DND-41 (cell line): ENCODE measurements around the gene MSMP.

Experiments
- CTCF ChIP-seq: IDR thresholded peaks from 2 replicates; pipeline ENCODE4 v1.5.1; 2012; ENCODE audit warnings: borderline replicate concordance, low read length, moderate library complexity, mild to moderate bottlenecking; ENCODE audit not compliant: poor library complexity, severe bottlenecking; ENCODE audit errors: extremely low read depth
- EZH2 ChIP-seq: IDR thresholded peaks from 3 replicates; pipeline ENCODE4 v1.6.1; 2012; ENCODE audit warnings: borderline replicate concordance, low read depth, mild to moderate bottlenecking, moderate library complexity, low read length, inconsistent platforms; ENCODE audit not compliant: severe bottlenecking

- TF ChIP-seq CTCF (no peak), EZH2 (no peak)
Observed at GRCh38 chr9:35757226-35757891, 3.3 kb upstream of the MSMP start.
